Endothelial cell of umbilical vein (primary cell): ENCODE results near the gene SMIM10L2A. TPM values are rescaled to one million over a fixed set of nuclear protein-coding genes. Genes with fewer than 3 reads are reported as not detected.

Experiments used
- BruUV-seq: library from RNA; stranded (reverse); fragments of 400-500 nt; replicated peaks from 2 replicates; lab custom pipeline; 2021; lab: Mats Ljungman, UMichigan
- CTCF ChIA-PET: fragments of 300-600, 350-600 bp; sonication (Branson Sonifier 250); formaldehyde crosslinking; loops from one replicate; lab custom pipeline; 2021; ENCODE audit warnings: antibody characterized with exemption, inconsistent platforms; lab: Charles Lee
- POLR2A ChIA-PET: fragments of 300-600, 350-600 bp; sonication (Branson Sonifier 250); formaldehyde crosslinking; loops from one replicate; lab custom pipeline; 2021; ENCODE audit warnings: antibody characterized with exemption, inconsistent platforms; lab: Charles Lee
- DNase-seq: peaks from one replicate; pipeline ENCODE4 v3.0.0-alpha.2; 2011; ENCODE audit warnings: low read depth, low spot score
- FAIRE-seq: peaks from 2 replicates; lab custom pipeline; 2011; peaks lifted over from hg19 to GRCh38; lab: Jason Lieb, UNC
- H2AFZ ChIP-seq: 2 replicates; pipeline ENCODE4 v1.6.0; 2012; ENCODE audit warnings: low read depth, low read length, control low read depth, inconsistent platforms
- H3K27ac ChIP-seq: 2 replicates; pipeline ENCODE4 v1.5.1; 2011; ENCODE audit warnings: low read depth, mild to moderate bottlenecking, control low read depth, low read length, moderate library complexity; ENCODE audit not compliant: insufficient read depth
- H3K27me3 ChIP-seq, 2 experiments: 2 replicates each; pipeline versions ENCODE4 v1.6.0 to v1.6.1; 2011; ENCODE audit warnings: low read length in 2 of 2, mixed read lengths in 1 of 2; ENCODE audit not compliant: control insufficient read depth in 2 of 2, insufficient read depth in 2 of 2
- H3K36me3 ChIP-seq, 2 experiments: 2 replicates in 1 of 2; 3 replicates in 1 of 2; pipeline ENCODE4 v1.5.1; 2011; ENCODE audit warnings: low read length in 2 of 2, mild to moderate bottlenecking in 1 of 2, moderate library complexity in 1 of 2; ENCODE audit not compliant: control insufficient read depth in 2 of 2, insufficient read depth in 2 of 2; ENCODE audit errors: extremely low read depth in 1 of 2
- H3K4me1 ChIP-seq: 3 replicates; pipeline ENCODE4 v1.5.1; 2011; ENCODE audit warnings: mild to moderate bottlenecking, low read length; ENCODE audit not compliant: control insufficient read depth, insufficient read depth; ENCODE audit errors: extremely low read depth
- H3K4me2 ChIP-seq: 2 replicates; pipeline ENCODE4 v1.6.1; 2011; ENCODE audit warnings: low read length, control low read depth, mixed read lengths; ENCODE audit not compliant: insufficient read depth
- H3K4me3 ChIP-seq, 3 experiments: fragments of 200-600 bp in 1 of 3; sonication (generic), shearing (Covaris generic) in 1 of 3; replicated peaks in 1 of 3; 2 replicates each; pipeline ENCODE4 v1.5.1; 2011 to 2016; ENCODE audit warnings: control low read depth in 3 of 3, low read length in 3 of 3, mild to moderate bottlenecking in 2 of 3, inconsistent platforms in 1 of 3, low read depth in 1 of 3, moderate library complexity in 1 of 3; ENCODE audit not compliant: insufficient read depth in 1 of 3
- H3K79me2 ChIP-seq: 2 replicates; pipeline ENCODE4 v1.6.0; 2012; ENCODE audit warnings: low read length, inconsistent platforms; ENCODE audit not compliant: control insufficient read depth, insufficient read depth
- H3K9ac ChIP-seq: replicated peaks from 2 replicates; pipeline ENCODE3; 2011; ENCODE audit warnings: low read length, control low read depth; ENCODE audit not compliant: insufficient read depth; ENCODE audit errors: extremely low read depth
- H3K9me1 ChIP-seq: replicated peaks from 3 replicates; pipeline ENCODE4 v1.6.0; 2011; ENCODE audit warnings: mild to moderate bottlenecking, low read length; ENCODE audit not compliant: control insufficient read depth, insufficient read depth; ENCODE audit errors: extremely low read depth
- H3K9me3 ChIP-seq: replicated peaks from 2 replicates; pipeline ENCODE4 v1.5.1; 2012; ENCODE audit warnings: low read length, inconsistent platforms; ENCODE audit not compliant: control insufficient read depth, insufficient read depth
- H4K20me1 ChIP-seq: replicated peaks from 2 replicates; pipeline ENCODE3; 2011; ENCODE audit warnings: mild to moderate bottlenecking, low read length; ENCODE audit not compliant: control insufficient read depth, insufficient read depth; ENCODE audit errors: extremely low read depth
- CTCF ChIP-seq, 2 donors: IDR thresholded peaks; 1 replicate in 1 of 2; 2 replicates in 1 of 2; pipeline ENCODE4 v1.5.1; 2011; ENCODE audit warnings: low read length in 2 of 2, mild to moderate bottlenecking in 2 of 2, moderate library complexity in 2 of 2, control low read depth in 1 of 2, inconsistent platforms in 1 of 2, low read depth in 1 of 2; ENCODE audit not compliant: insufficient read depth in 1 of 2; ENCODE audit errors: extremely low read depth in 1 of 2
- EZH2 ChIP-seq: IDR thresholded peaks from 2 replicates; pipeline ENCODE4 v1.6.1; 2012; ENCODE audit warnings: borderline replicate concordance, low read depth, mild to moderate bottlenecking, moderate library complexity, low read length, inconsistent platforms; ENCODE audit not compliant: severe bottlenecking
- FOS ChIP-seq: IDR thresholded peaks from 2 replicates; pipeline ENCODE4 v1.6.1; 2011; ENCODE audit warnings: mild to moderate bottlenecking, low read length, moderate library complexity, borderline replicate concordance; ENCODE audit not compliant: insufficient read depth
- GATA2 ChIP-seq: IDR thresholded peaks from 2 replicates; pipeline ENCODE4 v1.7.0; 2011; ENCODE audit warnings: low read depth, mild to moderate bottlenecking, moderate library complexity, mixed read lengths, low read length; ENCODE audit not compliant: insufficient read length, insufficient read depth
- JUN ChIP-seq: IDR thresholded peaks from 2 replicates; pipeline ENCODE4 v1.6.1; 2011; ENCODE audit warnings: borderline replicate concordance, low read depth; ENCODE audit not compliant: insufficient read length, insufficient read depth
- MAX ChIP-seq: IDR thresholded peaks from 2 replicates; pipeline ENCODE4 v1.6.1; 2011; ENCODE audit not compliant: insufficient read depth, insufficient read length
- MYC ChIP-seq: IDR thresholded peaks from one replicate; pipeline ENCODE4 v1.6.1; 2011; ENCODE audit warnings: mild to moderate bottlenecking, low read depth, low read length
- POLR2A ChIP-seq: IDR thresholded peaks from 2 replicates; pipeline ENCODE4 v1.6.1; 2012; ENCODE audit warnings: low read depth, mild to moderate bottlenecking, control low read depth, low read length
- POLR2AphosphoS5 ChIP-seq: IDR thresholded peaks from 2 replicates; pipeline ENCODE4 v1.6.1; 2012; ENCODE audit warnings: low read depth, mild to moderate bottlenecking, control low read depth, low read length, moderate library complexity; ENCODE audit not compliant: insufficient read depth
- dilution Hi-C: fragments of 300-500 bp; cut with MboI; formaldehyde crosslinking; loops from one replicate; pipeline ENCODE4 v1.15.0; 2019; ENCODE audit warnings: low sequenced_read_pairs; ENCODE audit not compliant: extremely low pct_ligation_motif_present
- intact Hi-C: fragments of 100-400 bp; cut with micrococcal nuclease; formaldehyde crosslinking; loops from one replicate; pipeline ENCODE4 v1.10.0; 2022
- polyA plus RNA-seq, 4 experiments: library from polyadenylated mRNA; depleted of rRNA in 3 of 4; stranded (reverse) in 3 of 4; unstranded in 1 of 4; fragments of >200 nt; gene quantifications; 2 replicates each; pipeline versions ENCODE4 v1.2.1 to v1.2.3, GENCODE V29; 2011 to 2012; ENCODE audit warnings: missing spikeins in 1 of 4
- total RNA-seq: library from RNA; stranded (reverse); gene quantifications from 2 replicates; pipeline ENCODE4 v1.2.3, GENCODE V29; 2021

The SMIM10L2A gene
- total and polyA plus RNA-seq, 2 donors (not counting 3 experiments of a cell fraction or from before 2014, with no cell fraction given) = 0.10 to 0.24 TPM

- TF ChIP-seq FOS (no peak), POLR2AphosphoS5 (no peak), MAX (no peak), POLR2A (no peak), GATA2 (no peak), CTCF (IDR thresholded peaks at IDR 0.05; ENCODE audit: extremely low read depth in 1 of 2, insufficient read depth in 1 of 2, low read depth in 1 of 2, low read length in 2 of 2) (no peak), EZH2 (no peak), MYC (no peak), JUN (no peak)
- ChIA-PET CTCF (no interaction called here), POLR2A (no interaction called here)
- no peaks in the 10 kb centered on the region for H3K4me1 ChIP-seq
- no peaks in the 10 kb centered on the region for H3K27me3 ChIP-seq
- H3K4me3 ChIP-seq = no peak overlapping the region
- H4K20me1 ChIP-seq = no peaks in the 10 kb centered on the region
- no peak overlapping the region for H2AFZ ChIP-seq
- intact Hi-C loops = no loop called here
- no peaks in the 10 kb centered on the region for H3K79me2 ChIP-seq
- no peak overlapping the region for H3K4me2 ChIP-seq
- H3K9me1 ChIP-seq = no peaks in the 10 kb centered on the region
- DNase-seq = no peak
- FAIRE-seq = no peak
- BruUV-seq = no TSS peak
- no peaks in the 10 kb centered on the region for H3K9me3 ChIP-seq
- no peak overlapping the region for H3K9ac ChIP-seq
- dilution Hi-C loops = no loop called here
- no peaks in the 10 kb centered on the region for H3K36me3 ChIP-seq
- no peak overlapping the region for H3K27ac ChIP-seq
Observed at GRCh38 chrX:135389243-135389642, 32.5 kb upstream of the SMIM10L2A start.
